Epithelial cell of proximal tubule (primary cell): ENCODE results near the gene GDPD5. TPM values are rescaled to one million over a fixed set of nuclear protein-coding genes. Genes with fewer than 3 reads are reported as not detected.

Source experiments
- DNase-seq: peaks from one replicate; pipeline ENCODE4 v3.0.0-alpha.2; 2011; ENCODE audit warnings: low read depth
- H3K4me3 ChIP-seq: 2 replicates; pipeline ENCODE4 v1.5.1; 2011; ENCODE audit warnings: low read depth, mild to moderate bottlenecking, low read length
- CTCF ChIP-seq: conservative IDR thresholded peaks from 2 replicates; pipeline ENCODE4 v1.5.1; 2012; ENCODE audit warnings: low read depth, mild to moderate bottlenecking, low read length
- total RNA-seq: library from RNA; depleted of rRNA; stranded (reverse); fragments of >200 nt; gene quantifications from 2 replicates; pipeline ENCODE4 v1.2.3, GENCODE V29; 2015

Gene GDPD5
- total RNA-seq, 1 donor from 2014 or later: 17.4 TPM

GRCh38 chr11:75394085-75394840 is 131.5 kb downstream of the GDPD5 start:
- no peak for TF ChIP-seq CTCF
- no peak for DNase-seq
- H3K4me3 ChIP-seq: no peak overlapping the region

GRCh38 chr11:75389925-75390324 is 135.8 kb downstream of the GDPD5 start:
- H3K4me3 ChIP-seq: no peak overlapping the region
- no peak for DNase-seq
- TF ChIP-seq CTCF: no peak

- no peak overlapping the region for H3K4me3 ChIP-seq
- no peak for DNase-seq
- no peak for TF ChIP-seq CTCF
These were observed 136.5 kb downstream of the GDPD5 start for GRCh38 chr11:75389276-75389605.

GRCh38 chr11:75388386-75389275 is 137.1 kb downstream of the GDPD5 start:
- no peak overlapping the region for H3K4me3 ChIP-seq
- DNase-seq: no peak
- peak; percentile 85 for TF ChIP-seq CTCF

GRCh38 chr11:75387736-75388294 is 137.9 kb downstream of the GDPD5 start:
- DNase-seq: no peak
- no peak overlapping the region for H3K4me3 ChIP-seq
- TF ChIP-seq CTCF: no peak

- TF ChIP-seq CTCF: no peak
- H3K4me3 ChIP-seq: no peak overlapping the region
- no peak for DNase-seq
These were observed 138.7 kb downstream of the GDPD5 start for GRCh38 chr11:75386942-75387630.

Other genes starting within 250 kb of the GDPD5 start
- 6.4 and 13.8 TPM in 2 replicates for gene ARRB1, start 174.3 kb downstream of the GDPD5 start, total RNA-seq
- gene RPS3, start 126.4 kb downstream of the GDPD5 start, total RNA-seq: 3,041 and 3,442 TPM in 2 replicates
- 1.4 and 3.3 TPM in 2 replicates for gene KLHL35, start 92.7 kb downstream of the GDPD5 start, total RNA-seq
- 231 and 256 TPM in 2 replicates for gene SERPINH1, start 36.3 kb upstream of the GDPD5 start, total RNA-seq
- gene MAP6, start 143.1 kb upstream of the GDPD5 start, total RNA-seq: 1.1 and 1.8 TPM in 2 replicates
- not detected in 2 replicates for gene MOGAT2, start 191.9 kb upstream of the GDPD5 start, total RNA-seq
- 1.8 and 2.0 TPM in 2 replicates for gene DGAT2, start 242.8 kb upstream of the GDPD5 start, total RNA-seq